HepG2 (cell line): Measurements from ENCODE around the gene CXXC5. TPM values are rescaled to one million over a fixed set of nuclear protein-coding genes. Genes with fewer than 3 reads are reported as not detected.

Source experiments
- ATM ChIP-seq: fragments of 450-650 bp; IDR thresholded peaks from 2 replicates; pipeline ENCODE4 v1.7.1; 2017; ENCODE audit warnings: mild to moderate bottlenecking, borderline replicate concordance
- BCL3 ChIP-seq: sonication (generic); formaldehyde crosslinking; IDR thresholded peaks from 2 replicates; pipeline ENCODE4 v1.5.1; 2020; ENCODE audit warnings: mild to moderate bottlenecking, missing genetic modification reagents, moderate library complexity
- CEBPB ChIP-seq: IDR thresholded peaks from 2 replicates; pipeline ENCODE4 v1.6.1; 2011; ENCODE audit warnings: low read depth, low read length, improper control_type of control experiment, borderline replicate concordance
- CENPT ChIP-seq: sonication (generic); formaldehyde crosslinking; IDR thresholded peaks from 2 replicates; pipeline ENCODE4 v1.8.0; 2022; ENCODE audit warnings: low read depth, mild to moderate bottlenecking, moderate library complexity, missing genetic modification reagents
- GTF3A ChIP-seq: sonication (generic); formaldehyde crosslinking; conservative IDR thresholded peaks from 2 replicates; pipeline ENCODE4 v1.4.0; 2020; ENCODE audit warnings: mild to moderate bottlenecking, missing genetic modification reagents
- HMGXB3 ChIP-seq: sonication (generic); formaldehyde crosslinking; IDR thresholded peaks from 2 replicates; pipeline ENCODE4 v1.4.0; 2020; ENCODE audit warnings: missing genetic modification reagents, borderline replicate concordance
- MEIS1 ChIP-seq: sonication (generic); formaldehyde crosslinking; IDR thresholded peaks from 2 replicates; pipeline ENCODE4 v1.9.0; 2021; ENCODE audit warnings: mild to moderate bottlenecking, missing genetic modification reagents, moderate library complexity, borderline replicate concordance
- MIER3 ChIP-seq: IDR thresholded peaks from 2 replicates; pipeline ENCODE4 v1.6.1; 2016; ENCODE audit warnings: missing compliant biosample characterization, borderline replicate concordance
- MTF2 ChIP-seq: sonication (generic); formaldehyde crosslinking; IDR thresholded peaks from 2 replicates; pipeline ENCODE4 v1.5.0; 2020; ENCODE audit warnings: missing genetic modification reagents, borderline replicate concordance
- PHB2 ChIP-seq: fragments of 450-650 bp; IDR thresholded peaks from 2 replicates; pipeline ENCODE4 v1.6.1; 2018; ENCODE audit not compliant: partially characterized antibody
- POLR2A ChIP-seq, 2 experiments: IDR thresholded peaks; 2 replicates each; pipeline ENCODE4 v1.6.1; 2011; ENCODE audit warnings: low read depth in 2 of 2, low read length in 2 of 2, mild to moderate bottlenecking in 1 of 2, moderate library complexity in 1 of 2; ENCODE audit not compliant: insufficient read depth in 1 of 2
- RAD21 ChIP-seq: fragments of 450-650 bp; formaldehyde crosslinking; IDR thresholded peaks from 2 replicates; pipeline ENCODE4 v1.5.0; 2020; ENCODE audit warnings: mild to moderate bottlenecking
- SOX13 ChIP-seq, 3 experiments: fragments of 450-650 bp in 1 of 3; sonication (generic) in 1 of 3; formaldehyde crosslinking in 1 of 3; IDR thresholded peaks in 2 of 3; conservative IDR thresholded peaks in 1 of 3; 2 replicates each; pipeline versions ENCODE4 v1.5.0 to v1.6.1; 2016 to 2020; ENCODE audit warnings: antibody characterized with exemption in 1 of 3, mild to moderate bottlenecking in 1 of 3, missing compliant biosample characterization in 1 of 3, missing genetic modification reagents in 1 of 3, moderate library complexity in 1 of 3
- SRF ChIP-seq: IDR thresholded peaks from 2 replicates; pipeline ENCODE4 v1.6.1; 2011; ENCODE audit warnings: mild to moderate bottlenecking, low read depth, low read length, moderate library complexity
- STAG1 ChIP-seq: sonication (generic); formaldehyde crosslinking; IDR thresholded peaks from 2 replicates; pipeline ENCODE4 v1.4.0; 2020; ENCODE audit warnings: missing genetic modification reagents
- STAT5B ChIP-seq: sonication (generic); formaldehyde crosslinking; IDR thresholded peaks from 2 replicates; pipeline ENCODE4 v1.4.0; 2020; ENCODE audit warnings: missing genetic modification reagents
- TOE1 ChIP-seq: sonication (generic); formaldehyde crosslinking; IDR thresholded peaks from 2 replicates; pipeline ENCODE4 v1.4.0; 2020; ENCODE audit warnings: mild to moderate bottlenecking, missing genetic modification reagents
- ZNF282 ChIP-seq: fragments of 450-650 bp; IDR thresholded peaks from 2 replicates; pipeline ENCODE4 v1.6.1; 2018; ENCODE audit not compliant: partially characterized antibody
- ZNF367 ChIP-seq: sonication (generic); formaldehyde crosslinking; IDR thresholded peaks from 2 replicates; pipeline ENCODE4 v1.4.0; 2020; ENCODE audit warnings: missing genetic modification reagents, borderline replicate concordance
- ZNF382 ChIP-seq: sonication (generic); formaldehyde crosslinking; IDR thresholded peaks from 2 replicates; pipeline ENCODE4 v1.5.0; 2020; ENCODE audit warnings: missing genetic modification reagents, mild to moderate bottlenecking, borderline replicate concordance
- polyA plus RNA-seq, 8 experiments: library from polyadenylated mRNA; depleted of rRNA in 3 of 8; stranded (reverse) in 7 of 8; unstranded in 1 of 8; fragments of >200 nt; fragmentation: Illumina TruSeq in 4 of 8; extraction: Trizol in 4 of 8; gene quantifications; 2 replicates each; pipeline versions ENCODE4 v1.2.1 to v1.2.3, GENCODE V29; 2011 to 2016; ENCODE audit warnings: low read depth in 4 of 8, missing spikeins in 1 of 8, mixed read lengths in 1 of 8; ENCODE audit not compliant: insufficient read depth in 1 of 8
- total RNA-seq, 5 experiments: library from RNA; depleted of rRNA; stranded (reverse); fragments of >200 nt; fragmentation: Illumina TruSeq; extraction: Trizol; gene quantifications; 2 replicates each; pipeline ENCODE4 v1.2.3, GENCODE V29; 2016; ENCODE audit warnings: low read depth in 1 of 5
- TF ChIP-seq, protein P1 (sequence below): sonication (generic); formaldehyde crosslinking; IDR thresholded peaks from 2 replicates; pipeline ENCODE4 v1.4.0; 2020; ENCODE audit warnings: mild to moderate bottlenecking, missing genetic modification reagents
- TF ChIP-seq, protein P2 (sequence below): sonication (generic); formaldehyde crosslinking; IDR thresholded peaks from 2 replicates; pipeline ENCODE4 v1.4.0; 2020; ENCODE audit warnings: mild to moderate bottlenecking, missing genetic modification reagents

The CXXC5 gene
- total and polyA plus RNA-seq, 2 of the 13 experiments (the other 11 are each of a cell fraction or from before 2014, with no cell fraction given): 32.3 to 33.0 TPM

DNA sequence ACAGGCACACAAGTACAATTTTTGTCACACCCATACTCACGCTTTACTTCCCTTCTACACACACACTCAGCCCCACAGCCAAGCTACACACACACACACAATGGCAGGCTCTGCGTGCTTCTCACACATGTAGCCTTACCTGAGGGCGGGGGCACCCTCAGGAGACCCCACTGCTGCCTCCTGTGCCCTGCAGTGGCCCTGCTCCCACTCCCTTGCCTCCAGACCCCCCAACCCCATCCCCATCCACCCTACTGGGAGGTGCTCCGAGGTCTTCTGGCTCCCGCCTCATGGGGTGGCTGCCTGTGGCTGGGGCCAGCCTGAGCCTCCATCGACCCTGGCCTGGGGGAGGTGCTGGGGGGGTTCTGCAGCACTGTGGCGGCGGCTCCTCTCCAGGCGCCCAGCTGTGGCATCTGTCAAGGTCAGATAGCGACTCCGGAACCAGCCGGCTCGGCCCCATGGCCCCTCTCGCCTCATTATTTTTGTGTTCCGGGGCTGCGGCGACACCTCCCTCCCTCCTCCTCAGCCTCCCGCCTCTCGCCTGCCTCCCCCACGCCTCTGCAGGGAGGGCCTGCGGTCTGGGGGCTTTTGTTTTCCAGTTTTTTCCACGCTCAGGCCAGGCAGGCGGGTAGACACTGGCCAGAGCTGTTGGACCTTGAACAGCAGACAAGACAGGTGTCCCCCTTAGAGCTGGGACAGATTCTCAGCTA lies 21.7 kb downstream of the CXXC5 start (continued):
- TF ChIP-seq ATM (no peak), STAG1 (CRISPR knock-in tag) (peak; percentile 9; the same call in 1 of the 2 replicates), SRF (no peak), MEIS1 (CRISPR knock-in tag) (no peak), BCL3 (CRISPR knock-in tag) (no peak), MIER3 (CRISPR knock-in tag) (no peak), PHB2 (no peak), RAD21 (CRISPR knock-in tag) (0 out of 2 replicates have a peak, but pooled peaks have one; percentile 25), HMGXB3 (CRISPR knock-in tag) (no peak), CENPT (CRISPR knock-in tag) (no peak), POLR2A (IDR thresholded peaks at IDR 0.05; ENCODE audit: insufficient read depth in 1 of 2, low read depth in 2 of 2, low read length in 2 of 2) (no peak), ZNF367 (no peak), SOX13 (IDR thresholded peaks at IDR 0.05) (no peak), SOX13 (CRISPR knock-in tag; conservative IDR thresholded peaks at IDR 0.05 in 1 of 2, IDR thresholded peaks at IDR 0.05 in 1 of 2) (no peak), CEBPB (no peak), ZNF282 (no peak), TOE1 (no peak), ZNF382 (no peak), MTF2 (CRISPR knock-in tag) (no peak), GTF3A (CRISPR knock-in tag) (no peak), STAT5B (CRISPR knock-in tag) (no peak)
- TF ChIP-seq, protein P1, sequence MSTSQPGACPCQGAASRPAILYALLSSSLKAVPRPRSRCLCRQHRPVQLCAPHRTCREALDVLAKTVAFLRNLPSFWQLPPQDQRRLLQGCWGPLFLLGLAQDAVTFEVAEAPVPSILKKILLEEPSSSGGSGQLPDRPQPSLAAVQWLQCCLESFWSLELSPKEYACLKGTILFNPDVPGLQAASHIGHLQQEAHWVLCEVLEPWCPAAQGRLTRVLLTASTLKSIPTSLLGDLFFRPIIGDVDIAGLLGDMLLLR: 0 out of 2 replicates have a peak, but pooled peaks have one; percentile 47
- TF ChIP-seq, protein P2, sequence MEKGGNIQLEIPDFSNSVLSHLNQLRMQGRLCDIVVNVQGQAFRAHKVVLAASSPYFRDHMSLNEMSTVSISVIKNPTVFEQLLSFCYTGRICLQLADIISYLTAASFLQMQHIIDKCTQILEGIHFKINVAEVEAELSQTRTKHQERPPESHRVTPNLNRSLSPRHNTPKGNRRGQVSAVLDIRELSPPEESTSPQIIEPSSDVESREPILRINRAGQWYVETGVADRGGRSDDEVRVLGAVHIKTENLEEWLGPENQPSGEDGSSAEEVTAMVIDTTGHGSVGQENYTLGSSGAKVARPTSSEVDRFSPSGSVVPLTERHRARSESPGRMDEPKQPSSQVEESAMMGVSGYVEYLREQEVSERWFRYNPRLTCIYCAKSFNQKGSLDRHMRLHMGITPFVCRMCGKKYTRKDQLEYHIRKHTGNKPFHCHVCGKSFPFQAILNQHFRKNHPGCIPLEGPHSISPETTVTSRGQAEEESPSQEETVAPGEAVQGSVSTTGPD: no peak
